Measurements from ENCODE around the gene IQSEC2. TPM values are rescaled to one million over a fixed set of nuclear protein-coding genes. Genes with fewer than 3 reads are reported as not detected.

IQSEC2 gene
- total RNA-seq, 1 experiment from 2014 or later, result 48.2 TPM

DNA sequence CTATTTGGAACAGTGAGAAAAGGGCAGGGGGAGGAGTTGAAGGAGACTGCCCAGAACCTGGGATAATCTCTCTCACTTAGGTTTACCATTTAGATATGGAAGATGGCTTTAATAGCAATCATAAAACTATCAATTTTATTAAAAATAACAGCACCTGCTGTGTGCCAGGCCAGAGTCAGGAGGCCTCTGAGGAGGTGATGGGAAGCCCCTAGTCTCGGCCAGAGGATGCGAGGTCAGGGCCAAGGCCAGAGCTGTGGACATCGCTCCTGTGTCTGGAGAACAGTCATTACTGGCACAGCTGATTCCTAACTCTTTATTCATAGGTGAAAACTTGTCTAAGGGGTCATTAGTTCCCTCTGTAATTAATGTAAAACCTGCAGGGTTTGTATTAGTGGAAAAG is 4.2 kb upstream of the IQSEC2 start:
- no peaks in the 10 kb centered on the region for H3K27me3 Mint-ChIP-seq (ENCODE audit: low read depth)
- peaks cover 33% of the 10 kb centered on the region for H3K4me1 Mint-ChIP-seq
- no peaks in the 10 kb centered on the region for H3K36me3 Mint-ChIP-seq
- H3K27ac Mint-ChIP-seq, result no peak overlapping the region
- CTCF ChIA-PET, result interaction anchor here (0.6 to 5.4 kb wide), 7 partner anchors 8 to 184 kb away, joined by 3 to 40 read pairs (median 5); no protein-coding TSS in a partner anchor
- no peaks in the 10 kb centered on the region for H3K9me3 Mint-ChIP-seq
- ATAC-seq (no peak), DNase-seq (ENCODE audit: low spot score) (no peak)
- TF ChIP-seq, protein P1, sequence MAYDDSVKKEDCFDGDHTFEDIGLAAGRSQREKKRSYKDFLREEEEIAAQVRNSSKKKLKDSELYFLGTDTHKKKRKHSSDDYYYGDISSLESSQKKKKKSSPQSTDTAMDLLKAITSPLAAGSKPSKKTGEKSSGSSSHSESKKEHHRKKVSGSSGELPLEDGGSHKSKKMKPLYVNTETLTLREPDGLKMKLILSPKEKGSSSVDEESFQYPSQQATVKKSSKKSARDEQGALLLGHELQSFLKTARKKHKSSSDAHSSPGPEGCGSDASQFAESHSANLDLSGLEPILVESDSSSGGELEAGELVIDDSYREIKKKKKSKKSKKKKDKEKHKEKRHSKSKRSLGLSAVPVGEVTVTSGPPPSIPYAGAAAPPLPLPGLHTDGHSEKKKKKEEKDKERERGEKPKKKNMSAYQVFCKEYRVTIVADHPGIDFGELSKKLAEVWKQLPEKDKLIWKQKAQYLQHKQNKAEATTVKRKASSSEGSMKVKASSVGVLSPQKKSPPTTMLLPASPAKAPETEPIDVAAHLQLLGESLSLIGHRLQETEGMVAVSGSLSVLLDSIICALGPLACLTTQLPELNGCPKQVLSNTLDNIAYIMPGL (CRISPR knock-in tag; IDR thresholded peaks at IDR 0.05), result no peak
- no peak for TF ChIP-seq HMGA2 (CRISPR knock-in tag; IDR thresholded peaks at IDR 0.05)
- TF ChIP-seq, protein P2, sequence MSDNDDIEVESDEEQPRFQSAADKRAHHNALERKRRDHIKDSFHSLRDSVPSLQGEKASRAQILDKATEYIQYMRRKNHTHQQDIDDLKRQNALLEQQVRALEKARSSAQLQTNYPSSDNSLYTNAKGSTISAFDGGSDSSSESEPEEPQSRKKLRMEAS (CRISPR knock-in tag; IDR thresholded peaks at IDR 0.05), result no peak
- TF ChIP-seq PRRX2 (CRISPR knock-in tag; IDR thresholded peaks at IDR 0.05), result no peak
- no peak for TF ChIP-seq ZNF232 (CRISPR knock-in tag; IDR thresholded peaks at IDR 0.05)
- TF ChIP-seq SOX15 (CRISPR knock-in tag; IDR thresholded peaks at IDR 0.05), result no peak
- TF ChIP-seq CBFB (CRISPR knock-in tag; IDR thresholded peaks at IDR 0.05; ENCODE audit: low read depth), result no peak
- TF ChIP-seq NFYB (CRISPR knock-in tag; conservative IDR thresholded peaks at IDR 0.05; ENCODE audit: low read depth), result no peak
- no peak for TF ChIP-seq ZNF416 (CRISPR knock-in tag; IDR thresholded peaks at IDR 0.05)
- TF ChIP-seq TCF7 (CRISPR knock-in tag; IDR thresholded peaks at IDR 0.05; ENCODE audit: low read depth), result no peak
- TF ChIP-seq ESRRA (CRISPR knock-in tag; IDR thresholded peaks at IDR 0.05; ENCODE audit: borderline replicate concordance), result no peak
- TF ChIP-seq ETV6 (CRISPR knock-in tag; IDR thresholded peaks at IDR 0.05), result no peak
- TF ChIP-seq, protein P3, sequence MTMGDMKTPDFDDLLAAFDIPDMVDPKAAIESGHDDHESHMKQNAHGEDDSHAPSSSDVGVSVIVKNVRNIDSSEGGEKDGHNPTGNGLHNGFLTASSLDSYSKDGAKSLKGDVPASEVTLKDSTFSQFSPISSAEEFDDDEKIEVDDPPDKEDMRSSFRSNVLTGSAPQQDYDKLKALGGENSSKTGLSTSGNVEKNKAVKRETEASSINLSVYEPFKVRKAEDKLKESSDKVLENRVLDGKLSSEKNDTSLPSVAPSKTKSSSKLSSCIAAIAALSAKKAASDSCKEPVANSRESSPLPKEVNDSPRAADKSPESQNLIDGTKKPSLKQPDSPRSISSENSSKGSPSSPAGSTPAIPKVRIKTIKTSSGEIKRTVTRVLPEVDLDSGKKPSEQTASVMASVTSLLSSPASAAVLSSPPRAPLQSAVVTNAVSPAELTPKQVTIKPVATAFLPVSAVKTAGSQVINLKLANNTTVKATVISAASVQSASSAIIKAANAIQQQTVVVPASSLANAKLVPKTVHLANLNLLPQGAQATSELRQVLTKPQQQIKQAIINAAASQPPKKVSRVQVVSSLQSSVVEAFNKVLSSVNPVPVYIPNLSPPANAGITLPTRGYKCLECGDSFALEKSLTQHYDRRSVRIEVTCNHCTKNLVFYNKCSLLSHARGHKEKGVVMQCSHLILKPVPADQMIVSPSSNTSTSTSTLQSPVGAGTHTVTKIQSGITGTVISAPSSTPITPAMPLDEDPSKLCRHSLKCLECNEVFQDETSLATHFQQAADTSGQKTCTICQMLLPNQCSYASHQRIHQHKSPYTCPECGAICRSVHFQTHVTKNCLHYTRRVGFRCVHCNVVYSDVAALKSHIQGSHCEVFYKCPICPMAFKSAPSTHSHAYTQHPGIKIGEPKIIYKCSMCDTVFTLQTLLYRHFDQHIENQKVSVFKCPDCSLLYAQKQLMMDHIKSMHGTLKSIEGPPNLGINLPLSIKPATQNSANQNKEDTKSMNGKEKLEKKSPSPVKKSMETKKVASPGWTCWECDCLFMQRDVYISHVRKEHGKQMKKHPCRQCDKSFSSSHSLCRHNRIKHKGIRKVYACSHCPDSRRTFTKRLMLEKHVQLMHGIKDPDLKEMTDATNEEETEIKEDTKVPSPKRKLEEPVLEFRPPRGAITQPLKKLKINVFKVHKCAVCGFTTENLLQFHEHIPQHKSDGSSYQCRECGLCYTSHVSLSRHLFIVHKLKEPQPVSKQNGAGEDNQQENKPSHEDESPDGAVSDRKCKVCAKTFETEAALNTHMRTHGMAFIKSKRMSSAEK (CRISPR knock-in tag; IDR thresholded peaks at IDR 0.05; ENCODE audit: borderline replicate concordance), result no peak
- no peak for TF ChIP-seq JUN (CRISPR knock-in tag; IDR thresholded peaks at IDR 0.05)
- TF ChIP-seq, protein P4, sequence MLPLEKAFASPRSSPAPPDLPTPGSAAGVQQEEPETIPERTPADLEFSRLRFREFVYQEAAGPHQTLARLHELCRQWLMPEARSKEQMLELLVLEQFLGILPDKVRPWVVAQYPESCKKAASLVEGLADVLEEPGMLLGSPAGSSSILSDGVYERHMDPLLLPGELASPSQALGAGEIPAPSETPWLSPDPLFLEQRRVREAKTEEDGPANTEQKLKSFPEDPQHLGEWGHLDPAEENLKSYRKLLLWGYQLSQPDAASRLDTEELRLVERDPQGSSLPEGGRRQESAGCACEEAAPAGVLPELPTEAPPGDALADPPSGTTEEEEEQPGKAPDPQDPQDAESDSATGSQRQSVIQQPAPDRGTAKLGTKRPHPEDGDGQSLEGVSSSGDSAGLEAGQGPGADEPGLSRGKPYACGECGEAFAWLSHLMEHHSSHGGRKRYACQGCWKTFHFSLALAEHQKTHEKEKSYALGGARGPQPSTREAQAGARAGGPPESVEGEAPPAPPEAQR (CRISPR knock-in tag; IDR thresholded peaks at IDR 0.05), result no peak
- no peak overlapping the region for H3K4me3 Mint-ChIP-seq
- POLR2A ChIA-PET, result no interaction called here

DNA sequence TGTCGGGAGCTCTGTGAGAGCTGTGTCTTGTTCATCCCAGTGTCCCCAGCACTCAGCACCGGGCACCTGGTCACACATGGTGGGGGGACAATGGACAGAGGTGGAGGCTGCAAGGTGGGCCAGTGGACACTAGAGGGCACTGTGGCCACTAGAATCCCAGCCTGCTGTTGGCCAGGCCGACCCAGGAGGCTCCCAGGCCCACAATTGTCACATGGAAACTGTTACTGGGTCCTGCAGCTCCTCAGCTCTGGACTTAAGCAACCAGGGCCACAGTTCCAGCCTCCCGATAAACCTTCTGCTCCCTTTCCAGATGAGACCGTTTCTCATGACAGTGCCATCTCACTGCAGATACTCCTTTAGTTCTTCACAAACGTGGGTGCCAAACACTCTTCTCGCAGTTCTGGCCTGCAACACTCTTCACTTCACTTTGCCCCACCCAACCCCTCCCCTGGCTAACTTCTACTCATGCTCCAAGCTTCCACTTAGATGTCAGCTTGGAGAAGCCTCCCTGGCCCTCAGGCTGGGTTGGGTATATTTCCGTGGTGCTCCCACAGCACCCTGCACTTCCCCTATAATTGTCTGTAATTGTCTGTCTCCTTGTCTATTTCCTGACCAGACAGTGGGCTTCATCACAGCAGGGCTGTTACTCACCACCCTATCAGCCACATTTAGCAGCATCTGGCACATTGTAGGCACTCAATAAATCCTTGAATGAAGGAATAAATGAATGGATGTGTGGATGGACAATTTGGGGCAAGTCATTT is 3.5 kb upstream of the IQSEC2 start:
- H3K27me3 Mint-ChIP-seq (ENCODE audit: low read depth), result no peaks in the 10 kb centered on the region
- ChIA-PET CTCF (interaction anchor here (0.6 to 5.4 kb wide), 21 partner anchors 9 to 196 kb away, joined by 3 to 40 read pairs (median 4); partner anchors contain the start of genes RIBC1 and SMC1A), POLR2A (interaction anchor here (0.6 kb wide), 2 partner anchors 46 to 346 kb away, joined by 3 read pairs; no protein-coding TSS in a partner anchor)
- DNase-seq (ENCODE audit: low spot score) (peak; percentile 69), ATAC-seq (peak; percentile 66)
- no peak overlapping the region for H3K27ac Mint-ChIP-seq
- no peak overlapping the region for H3K4me3 Mint-ChIP-seq
- no peaks in the 10 kb centered on the region for H3K9me3 Mint-ChIP-seq
- H3K4me1 Mint-ChIP-seq, result peaks cover 38% of the 10 kb centered on the region
- no peaks in the 10 kb centered on the region for H3K36me3 Mint-ChIP-seq
- TF ChIP-seq, protein P5, sequence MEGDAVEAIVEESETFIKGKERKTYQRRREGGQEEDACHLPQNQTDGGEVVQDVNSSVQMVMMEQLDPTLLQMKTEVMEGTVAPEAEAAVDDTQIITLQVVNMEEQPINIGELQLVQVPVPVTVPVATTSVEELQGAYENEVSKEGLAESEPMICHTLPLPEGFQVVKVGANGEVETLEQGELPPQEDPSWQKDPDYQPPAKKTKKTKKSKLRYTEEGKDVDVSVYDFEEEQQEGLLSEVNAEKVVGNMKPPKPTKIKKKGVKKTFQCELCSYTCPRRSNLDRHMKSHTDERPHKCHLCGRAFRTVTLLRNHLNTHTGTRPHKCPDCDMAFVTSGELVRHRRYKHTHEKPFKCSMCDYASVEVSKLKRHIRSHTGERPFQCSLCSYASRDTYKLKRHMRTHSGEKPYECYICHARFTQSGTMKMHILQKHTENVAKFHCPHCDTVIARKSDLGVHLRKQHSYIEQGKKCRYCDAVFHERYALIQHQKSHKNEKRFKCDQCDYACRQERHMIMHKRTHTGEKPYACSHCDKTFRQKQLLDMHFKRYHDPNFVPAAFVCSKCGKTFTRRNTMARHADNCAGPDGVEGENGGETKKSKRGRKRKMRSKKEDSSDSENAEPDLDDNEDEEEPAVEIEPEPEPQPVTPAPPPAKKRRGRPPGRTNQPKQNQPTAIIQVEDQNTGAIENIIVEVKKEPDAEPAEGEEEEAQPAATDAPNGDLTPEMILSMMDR (IDR thresholded peaks at IDR 0.05), result peak; percentile 58
- TF ChIP-seq, protein P6, sequence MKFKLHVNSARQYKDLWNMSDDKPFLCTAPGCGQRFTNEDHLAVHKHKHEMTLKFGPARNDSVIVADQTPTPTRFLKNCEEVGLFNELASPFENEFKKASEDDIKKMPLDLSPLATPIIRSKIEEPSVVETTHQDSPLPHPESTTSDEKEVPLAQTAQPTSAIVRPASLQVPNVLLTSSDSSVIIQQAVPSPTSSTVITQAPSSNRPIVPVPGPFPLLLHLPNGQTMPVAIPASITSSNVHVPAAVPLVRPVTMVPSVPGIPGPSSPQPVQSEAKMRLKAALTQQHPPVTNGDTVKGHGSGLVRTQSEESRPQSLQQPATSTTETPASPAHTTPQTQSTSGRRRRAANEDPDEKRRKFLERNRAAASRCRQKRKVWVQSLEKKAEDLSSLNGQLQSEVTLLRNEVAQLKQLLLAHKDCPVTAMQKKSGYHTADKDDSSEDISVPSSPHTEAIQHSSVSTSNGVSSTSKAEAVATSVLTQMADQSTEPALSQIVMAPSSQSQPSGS (CRISPR knock-in tag; IDR thresholded peaks at IDR 0.05; ENCODE audit: borderline replicate concordance, low read depth), result no peak
